ENCODE data around the gene CAMSAP1.

DNA sequence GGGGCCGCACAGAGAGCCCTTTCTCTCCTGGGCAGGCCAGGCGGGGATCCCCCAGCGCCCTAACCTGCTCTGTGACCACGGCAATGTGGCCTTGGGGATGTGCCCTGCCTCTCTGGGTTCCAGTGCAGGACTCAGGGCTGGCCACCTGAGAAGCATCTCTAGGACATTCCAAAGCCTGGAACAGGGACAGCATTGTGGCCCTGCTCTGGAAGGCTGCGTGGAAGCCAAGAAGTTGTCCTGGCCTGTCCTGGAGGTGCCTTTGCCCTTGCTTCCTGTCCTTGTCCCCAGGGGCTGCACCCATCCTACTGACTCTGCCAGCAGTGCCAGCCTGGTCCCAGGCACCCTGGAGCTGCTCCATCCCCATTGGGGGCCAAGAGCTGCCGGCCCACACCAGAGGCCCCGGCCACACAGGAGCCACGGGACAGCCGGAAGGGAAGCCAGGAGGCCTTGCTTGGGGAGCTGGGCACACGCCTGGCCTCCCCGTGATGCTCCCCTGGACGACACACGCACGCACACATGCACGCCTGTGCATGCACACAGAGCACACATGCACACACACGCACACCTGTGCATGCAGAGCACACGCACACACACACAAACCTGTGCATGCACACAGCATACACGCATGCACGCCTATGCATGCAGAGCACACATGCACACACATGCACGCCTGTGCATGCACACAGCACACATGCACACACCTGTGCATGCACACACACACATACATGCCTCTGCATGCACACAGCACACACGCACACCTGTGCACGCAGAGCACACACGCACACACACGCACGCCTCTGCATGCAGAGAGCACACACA, 20.1 kb upstream of the CAMSAP1 start:
- TF ChIP-seq, protein P1, sequence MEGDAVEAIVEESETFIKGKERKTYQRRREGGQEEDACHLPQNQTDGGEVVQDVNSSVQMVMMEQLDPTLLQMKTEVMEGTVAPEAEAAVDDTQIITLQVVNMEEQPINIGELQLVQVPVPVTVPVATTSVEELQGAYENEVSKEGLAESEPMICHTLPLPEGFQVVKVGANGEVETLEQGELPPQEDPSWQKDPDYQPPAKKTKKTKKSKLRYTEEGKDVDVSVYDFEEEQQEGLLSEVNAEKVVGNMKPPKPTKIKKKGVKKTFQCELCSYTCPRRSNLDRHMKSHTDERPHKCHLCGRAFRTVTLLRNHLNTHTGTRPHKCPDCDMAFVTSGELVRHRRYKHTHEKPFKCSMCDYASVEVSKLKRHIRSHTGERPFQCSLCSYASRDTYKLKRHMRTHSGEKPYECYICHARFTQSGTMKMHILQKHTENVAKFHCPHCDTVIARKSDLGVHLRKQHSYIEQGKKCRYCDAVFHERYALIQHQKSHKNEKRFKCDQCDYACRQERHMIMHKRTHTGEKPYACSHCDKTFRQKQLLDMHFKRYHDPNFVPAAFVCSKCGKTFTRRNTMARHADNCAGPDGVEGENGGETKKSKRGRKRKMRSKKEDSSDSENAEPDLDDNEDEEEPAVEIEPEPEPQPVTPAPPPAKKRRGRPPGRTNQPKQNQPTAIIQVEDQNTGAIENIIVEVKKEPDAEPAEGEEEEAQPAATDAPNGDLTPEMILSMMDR (conservative IDR thresholded peaks at IDR 0.05; ENCODE audit: low read length) = no peak
- TF ChIP-seq EZH2phosphoT487 (IDR thresholded peaks at IDR 0.05; ENCODE audit: borderline replicate concordance, low read depth, low read length) = no peak

Measured in OCI-LY7 (cell line).